PFSK-1 (cell line): ENCODE data around the gene MSANTD1.

Experiments
- FOXP2 ChIP-seq: optimal IDR thresholded peaks from 2 replicates; pipeline ENCODE3; 2011; ENCODE audit warnings: borderline replicate concordance, control low read depth, inconsistent platforms; ENCODE audit not compliant: insufficient read depth; ENCODE audit errors: extremely low read length, extremely low read depth
- POLR2AphosphoS5 ChIP-seq: IDR thresholded peaks from 2 replicates; pipeline ENCODE4 v1.6.1; 2012; ENCODE audit warnings: low read depth, mild to moderate bottlenecking, control low read depth, low read length, moderate library complexity
- SIN3A ChIP-seq: IDR thresholded peaks from 2 replicates; pipeline ENCODE4 v1.6.1; 2012; ENCODE audit warnings: mild to moderate bottlenecking, low read length, moderate library complexity, borderline replicate concordance; ENCODE audit not compliant: insufficient read depth
- TAF1 ChIP-seq: IDR thresholded peaks from 2 replicates; pipeline ENCODE4 v1.6.1; 2012; ENCODE audit warnings: low read length, control low read depth, borderline replicate concordance; ENCODE audit not compliant: insufficient read depth
- TF ChIP-seq, protein P1 (sequence below), 2 experiments: IDR thresholded peaks; 2 replicates each; pipeline versions ENCODE4 v1.6.1 to v1.8.0; 2011 to 2012; ENCODE audit warnings: low read depth in 2 of 2, low read length in 2 of 2, control low read depth in 1 of 2, inconsistent platforms in 1 of 2, mild to moderate bottlenecking in 1 of 2, moderate library complexity in 1 of 2; ENCODE audit not compliant: insufficient read depth in 1 of 2

DNA sequence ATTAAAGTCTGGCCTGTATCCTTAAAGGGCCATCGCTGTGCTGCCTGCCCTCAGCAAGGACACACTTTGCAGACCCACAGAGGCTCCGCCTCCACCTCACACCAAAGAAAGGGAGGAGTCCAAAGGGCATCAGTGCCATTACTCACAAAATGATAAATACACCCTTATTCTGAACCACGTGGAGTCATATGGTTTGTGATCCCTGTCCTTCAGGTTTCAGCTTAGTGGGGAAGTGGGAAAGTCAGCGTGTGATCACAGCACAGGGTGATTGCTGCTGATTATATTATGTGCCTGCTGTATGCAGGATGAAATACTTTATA is 35.9 kb upstream of the MSANTD1 start:
- no peak for TF ChIP-seq TAF1
- no peak for TF ChIP-seq POLR2AphosphoS5
- TF ChIP-seq, protein P1, sequence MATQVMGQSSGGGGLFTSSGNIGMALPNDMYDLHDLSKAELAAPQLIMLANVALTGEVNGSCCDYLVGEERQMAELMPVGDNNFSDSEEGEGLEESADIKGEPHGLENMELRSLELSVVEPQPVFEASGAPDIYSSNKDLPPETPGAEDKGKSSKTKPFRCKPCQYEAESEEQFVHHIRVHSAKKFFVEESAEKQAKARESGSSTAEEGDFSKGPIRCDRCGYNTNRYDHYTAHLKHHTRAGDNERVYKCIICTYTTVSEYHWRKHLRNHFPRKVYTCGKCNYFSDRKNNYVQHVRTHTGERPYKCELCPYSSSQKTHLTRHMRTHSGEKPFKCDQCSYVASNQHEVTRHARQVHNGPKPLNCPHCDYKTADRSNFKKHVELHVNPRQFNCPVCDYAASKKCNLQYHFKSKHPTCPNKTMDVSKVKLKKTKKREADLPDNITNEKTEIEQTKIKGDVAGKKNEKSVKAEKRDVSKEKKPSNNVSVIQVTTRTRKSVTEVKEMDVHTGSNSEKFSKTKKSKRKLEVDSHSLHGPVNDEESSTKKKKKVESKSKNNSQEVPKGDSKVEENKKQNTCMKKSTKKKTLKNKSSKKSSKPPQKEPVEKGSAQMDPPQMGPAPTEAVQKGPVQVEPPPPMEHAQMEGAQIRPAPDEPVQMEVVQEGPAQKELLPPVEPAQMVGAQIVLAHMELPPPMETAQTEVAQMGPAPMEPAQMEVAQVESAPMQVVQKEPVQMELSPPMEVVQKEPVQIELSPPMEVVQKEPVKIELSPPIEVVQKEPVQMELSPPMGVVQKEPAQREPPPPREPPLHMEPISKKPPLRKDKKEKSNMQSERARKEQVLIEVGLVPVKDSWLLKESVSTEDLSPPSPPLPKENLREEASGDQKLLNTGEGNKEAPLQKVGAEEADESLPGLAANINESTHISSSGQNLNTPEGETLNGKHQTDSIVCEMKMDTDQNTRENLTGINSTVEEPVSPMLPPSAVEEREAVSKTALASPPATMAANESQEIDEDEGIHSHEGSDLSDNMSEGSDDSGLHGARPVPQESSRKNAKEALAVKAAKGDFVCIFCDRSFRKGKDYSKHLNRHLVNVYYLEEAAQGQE (IDR thresholded peaks at IDR 0.05; ENCODE audit: insufficient read depth in 1 of 2, low read depth in 2 of 2, low read length in 2 of 2) = no peak
- no peak for TF ChIP-seq SIN3A
- TF ChIP-seq FOXP2 = no peak
